MM.1S (cell line): ENCODE data around the gene TTLL10.
"Not testable (repeated sequence)": the region's sequence is repeated elsewhere in the genome, so short reads cannot be mapped to it uniquely, and the experiment has no call there.

Source experiments
- DNase-seq: peaks from one replicate; pipeline ENCODE4 v3.0.0-alpha.2; 2015
- H2AFZ ChIP-seq: fragments of 300-600 bp; sonication (generic); 2 replicates; pipeline ENCODE4 v1.6.0; 2016; ENCODE audit warnings: antibody characterized with exemption, low read length
- H3F3A ChIP-seq: fragments of 300-600 bp; sonication (generic); 2 replicates; pipeline ENCODE4 v1.6.1; 2016; ENCODE audit warnings: mild to moderate bottlenecking, antibody characterized with exemption, low read length, moderate library complexity, mixed read lengths; ENCODE audit not compliant: insufficient read depth
- H3K27ac ChIP-seq: fragments of 300-600 bp; sonication (generic); 2 replicates; pipeline ENCODE4 v1.5.1; 2016; ENCODE audit warnings: mild to moderate bottlenecking, low read length
- H3K27me3 ChIP-seq: fragments of 300-600 bp; sonication (generic); replicated peaks from 2 replicates; pipeline ENCODE4 v1.6.0; 2016; ENCODE audit warnings: low read length; ENCODE audit not compliant: insufficient read depth
- H3K36me3 ChIP-seq: fragments of 300-600 bp; sonication (generic); replicated peaks from 2 replicates; pipeline ENCODE4 v1.6.1; 2016; ENCODE audit warnings: mild to moderate bottlenecking, low read length, mixed read lengths; ENCODE audit not compliant: insufficient read depth
- H3K4me1 ChIP-seq: fragments of 300-600 bp; sonication (generic); 2 replicates; pipeline ENCODE4 v1.6.1; 2016; ENCODE audit warnings: low read length, mixed read lengths
- H3K4me2 ChIP-seq: fragments of 300-600 bp; sonication (generic); 2 replicates; pipeline ENCODE4 v1.6.0; 2016; ENCODE audit warnings: low read depth, low read length
- H3K4me3 ChIP-seq: fragments of 300-600 bp; sonication (generic); 2 replicates; pipeline ENCODE4 v1.5.1; 2016; ENCODE audit warnings: low read length, mixed read lengths
- H3K79me2 ChIP-seq: fragments of 300-600 bp; sonication (generic); 2 replicates; pipeline ENCODE4 v1.6.1; 2016; ENCODE audit warnings: mixed run types, low read length, mixed read lengths
- H3K9ac ChIP-seq: fragments of 300-600 bp; sonication (generic); 2 replicates; pipeline ENCODE4 v1.6.1; 2016; ENCODE audit warnings: low read length, mixed read lengths
- H3K9me2 ChIP-seq: fragments of 300-600 bp; sonication (generic); replicated peaks from 2 replicates; pipeline ENCODE4 v1.6.1; 2016; ENCODE audit warnings: mild to moderate bottlenecking, low read length, mixed read lengths; ENCODE audit not compliant: insufficient read depth
- H3K9me3 ChIP-seq: fragments of 300-600 bp; sonication (generic); replicated peaks from 2 replicates; pipeline ENCODE4 v1.6.1; 2016; ENCODE audit warnings: mild to moderate bottlenecking, low read length, mixed read lengths; ENCODE audit not compliant: insufficient read depth
- H4K20me1 ChIP-seq: fragments of 300-600 bp; sonication (generic); 2 replicates; pipeline ENCODE4 v1.6.1; 2016; ENCODE audit warnings: mild to moderate bottlenecking, low read length, moderate library complexity, mixed read lengths; ENCODE audit not compliant: insufficient read depth
- EZH2 ChIP-seq: fragments of 300-600 bp; sonication (generic); optimal IDR thresholded peaks from 2 replicates; pipeline ENCODE3; 2017; ENCODE audit warnings: low read depth, mild to moderate bottlenecking, antibody characterized with exemption, low read length, mixed read lengths
- EZH2phosphoT487 ChIP-seq: fragments of 300-600 bp; sonication (generic); IDR thresholded peaks from 2 replicates; pipeline ENCODE4 v1.6.1; 2018; ENCODE audit warnings: antibody characterized with exemption, low read length
- TF ChIP-seq, protein P1 (sequence below): fragments of 300-600 bp; sonication (generic); IDR thresholded peaks from 2 replicates; pipeline ENCODE4 v1.5.1; 2016; ENCODE audit warnings: antibody characterized with exemption, low read length, mixed read lengths

TTLL10 gene

DNA sequence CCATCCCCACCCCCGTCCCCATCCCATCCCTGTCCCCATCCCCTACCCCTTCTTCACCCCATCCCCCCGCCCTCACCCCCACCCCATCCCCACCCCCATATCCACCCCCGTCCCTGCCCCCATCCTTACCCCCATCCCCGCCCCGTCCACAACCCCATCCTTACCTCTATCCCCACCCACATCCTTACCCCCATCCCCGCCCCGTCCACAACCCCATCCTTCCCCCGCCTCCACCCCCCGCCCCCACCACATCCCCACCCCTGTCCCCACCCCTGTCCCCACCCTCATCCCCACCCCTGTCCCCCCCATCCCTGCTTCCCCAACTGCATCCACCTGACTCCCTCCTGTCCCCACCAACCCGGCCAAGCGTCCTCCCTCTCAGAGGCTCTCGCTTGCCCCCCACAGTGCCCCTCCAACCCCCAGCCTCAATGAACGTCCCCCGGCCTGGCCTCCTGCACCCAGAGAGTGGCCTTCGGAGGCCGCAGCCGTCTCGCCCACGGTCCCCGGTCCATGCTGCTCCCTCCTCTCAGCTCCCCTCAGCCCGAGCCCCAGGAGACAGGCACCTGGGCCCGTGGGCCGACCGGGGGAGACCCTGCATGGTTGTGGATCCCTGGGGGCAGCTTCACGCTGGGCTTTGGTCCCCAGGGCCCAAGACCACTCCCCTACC, 32.3 kb upstream of the TTLL10 start:
- no peaks in the 10 kb centered on the region for H3K9me2 ChIP-seq
- no peak overlapping the region for H3K9ac ChIP-seq
- H3K4me3 ChIP-seq, result no peak overlapping the region
- H3K4me2 ChIP-seq, result no peak overlapping the region
- H3K4me1 ChIP-seq, result peaks cover 22% of the 10 kb centered on the region
- H3F3A ChIP-seq, result no peaks in the 10 kb centered on the region
- DNase-seq, result no peak
- no peak overlapping the region for H3K27ac ChIP-seq
- no peaks in the 10 kb centered on the region for H3K79me2 ChIP-seq
- no peak for TF ChIP-seq EZH2phosphoT487
- TF ChIP-seq, protein P1, sequence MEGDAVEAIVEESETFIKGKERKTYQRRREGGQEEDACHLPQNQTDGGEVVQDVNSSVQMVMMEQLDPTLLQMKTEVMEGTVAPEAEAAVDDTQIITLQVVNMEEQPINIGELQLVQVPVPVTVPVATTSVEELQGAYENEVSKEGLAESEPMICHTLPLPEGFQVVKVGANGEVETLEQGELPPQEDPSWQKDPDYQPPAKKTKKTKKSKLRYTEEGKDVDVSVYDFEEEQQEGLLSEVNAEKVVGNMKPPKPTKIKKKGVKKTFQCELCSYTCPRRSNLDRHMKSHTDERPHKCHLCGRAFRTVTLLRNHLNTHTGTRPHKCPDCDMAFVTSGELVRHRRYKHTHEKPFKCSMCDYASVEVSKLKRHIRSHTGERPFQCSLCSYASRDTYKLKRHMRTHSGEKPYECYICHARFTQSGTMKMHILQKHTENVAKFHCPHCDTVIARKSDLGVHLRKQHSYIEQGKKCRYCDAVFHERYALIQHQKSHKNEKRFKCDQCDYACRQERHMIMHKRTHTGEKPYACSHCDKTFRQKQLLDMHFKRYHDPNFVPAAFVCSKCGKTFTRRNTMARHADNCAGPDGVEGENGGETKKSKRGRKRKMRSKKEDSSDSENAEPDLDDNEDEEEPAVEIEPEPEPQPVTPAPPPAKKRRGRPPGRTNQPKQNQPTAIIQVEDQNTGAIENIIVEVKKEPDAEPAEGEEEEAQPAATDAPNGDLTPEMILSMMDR, result no peak
- no peaks in the 10 kb centered on the region for H3K9me3 ChIP-seq
- H4K20me1 ChIP-seq, result no peaks in the 10 kb centered on the region
- H2AFZ ChIP-seq, result no peak overlapping the region
- no peaks in the 10 kb centered on the region for H3K36me3 ChIP-seq
- peaks cover 29% of the 10 kb centered on the region for H3K27me3 ChIP-seq

- H2AFZ ChIP-seq, result no peak overlapping the region
- no peak overlapping the region for H3K4me3 ChIP-seq
- no peaks in the 10 kb centered on the region for H3F3A ChIP-seq
- H4K20me1 ChIP-seq, result no peaks in the 10 kb centered on the region
- no peak for TF ChIP-seq EZH2
- TF ChIP-seq, protein P1, result no peak
- no peak for TF ChIP-seq EZH2phosphoT487
- no peaks in the 10 kb centered on the region for H3K9me3 ChIP-seq
- H3K27me3 ChIP-seq, result peaks cover 30% of the 10 kb centered on the region
- H3K4me2 ChIP-seq, result no peak overlapping the region
- no peak overlapping the region for H3K9ac ChIP-seq
- H3K4me1 ChIP-seq, result peaks cover 19% of the 10 kb centered on the region
- no peaks in the 10 kb centered on the region for H3K9me2 ChIP-seq
- no peaks in the 10 kb centered on the region for H3K36me3 ChIP-seq
- no peaks in the 10 kb centered on the region for H3K79me2 ChIP-seq
- no peak overlapping the region for H3K27ac ChIP-seq
- DNase-seq, result no peak
Observed at GRCh38 chr1:1141911-1142250, 31.8 kb upstream of the TTLL10 start.

GRCh38 chr1:1142352-1142751, 31.3 kb upstream of the TTLL10 start:
- not testable (repeated sequence) for H3K4me2 ChIP-seq, H4K20me1 ChIP-seq, H2AFZ ChIP-seq, H3K36me3 ChIP-seq, DNase-seq, H3F3A ChIP-seq, H3K27ac ChIP-seq, H3K9me3 ChIP-seq, H3K9ac ChIP-seq, H3K4me3 ChIP-seq, H3K9me2 ChIP-seq, H3K79me2 ChIP-seq
- Histone ChIP-seq H3K27me3 (peaks cover 35% of the 10 kb centered on the region), H3K4me1 (peaks cover 19% of the 10 kb centered on the region)

DNA sequence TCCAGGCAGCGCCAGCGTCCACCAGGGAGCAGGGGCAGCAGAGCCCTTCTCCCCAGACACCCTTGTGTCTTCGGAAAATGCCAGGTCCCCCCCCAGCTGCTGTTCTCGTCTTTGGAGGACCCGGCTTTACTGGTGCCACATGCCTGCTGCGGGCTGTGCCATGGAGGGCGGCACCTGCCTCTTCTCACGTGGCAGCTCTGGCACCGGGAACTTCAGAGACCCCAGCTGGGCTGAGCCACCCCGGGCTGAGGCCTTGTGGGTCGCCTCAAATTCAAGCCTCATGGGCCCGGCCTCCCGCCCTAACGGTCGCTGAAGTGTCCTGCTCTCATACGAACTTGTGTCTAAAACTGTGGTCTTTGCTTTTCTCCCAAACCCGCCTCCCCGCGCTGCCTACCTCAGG, 30.8 kb upstream of the TTLL10 start:
- Histone ChIP-seq H3K4me3 (no peak overlapping the region), H3K9ac (no peak overlapping the region), H3K9me3 (no peaks in the 10 kb centered on the region), H4K20me1 (no peaks in the 10 kb centered on the region), H3K4me2 (no peak overlapping the region), H3F3A (no peaks in the 10 kb centered on the region), H3K79me2 (no peaks in the 10 kb centered on the region), H3K36me3 (no peaks in the 10 kb centered on the region), H3K4me1 (peaks cover 16% of the 10 kb centered on the region), H2AFZ (no peak overlapping the region), H3K9me2 (no peaks in the 10 kb centered on the region), H3K27ac (no peak overlapping the region), H3K27me3 (peaks cover 39% of the 10 kb centered on the region)
- no peak for TF ChIP-seq EZH2phosphoT487
- no peak for TF ChIP-seq EZH2
- TF ChIP-seq, protein P1, result no peak
- DNase-seq, result no peak
